ENCODE results near the gene CAPN1. TPM values are rescaled to one million over a fixed set of nuclear protein-coding genes. Genes with fewer than 3 reads are reported as not detected.

Gene CAPN1
- total and polyA plus RNA-seq, 2 of the 13 experiments (the other 11 are each of a cell fraction or from before 2014, with no cell fraction given): 57.3 to 82.6 TPM

DNA sequence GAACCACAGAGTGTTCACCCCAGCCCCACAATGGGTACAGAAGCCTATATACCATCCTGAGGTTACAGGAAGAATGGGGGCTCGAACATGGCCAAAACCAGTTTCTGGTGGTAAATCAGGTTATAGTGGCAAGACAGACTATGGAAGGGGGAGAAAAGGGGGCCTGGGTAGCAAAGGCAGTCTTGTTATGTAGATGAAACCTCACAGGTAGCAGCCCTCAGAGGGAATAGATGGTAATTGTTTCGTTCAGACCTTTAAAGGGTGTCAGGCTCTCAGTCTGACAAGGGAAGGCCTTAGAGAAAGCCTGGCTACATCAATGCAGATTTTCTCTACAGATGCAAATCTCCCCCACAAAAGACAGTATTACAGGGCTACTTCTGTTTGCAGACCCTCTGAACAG is 3.4 kb downstream of the CAPN1 start:
- ChIA-PET CTCF (ENCODE audit: low intra/inter-chr PET ratio, low total read pairs) (no interaction called here), POLR2A (interaction anchor here (1.1 kb wide), 1 partner anchor 50 kb away, joined by 3 read pairs; no protein-coding TSS in a partner anchor)
- Histone ChIP-seq H3K79me2 (ENCODE audit: insufficient read depth, low read length) (peaks cover 14% of the 10 kb centered on the region), H3K4me1 (ENCODE audit: insufficient read depth, low read length) (peaks cover 21% of the 10 kb centered on the region), H3K27me3 (ENCODE audit: control insufficient read depth in 1 of 2, insufficient read depth in 2 of 2, low read length in 2 of 2) (no peaks in the 10 kb centered on the region; a peak in 1 of 5 replicates), H3K36me3 (replicated peaks in 1 of 2; ENCODE audit: control insufficient read depth in 1 of 2, insufficient read depth in 2 of 2, low read length in 2 of 2) (peaks cover 8 to 36% of the 10 kb centered on the region in 2 experiments; a peak in 4 of 5 replicates), H3K9ac (ENCODE audit: insufficient read depth, low read depth, low read length) (no peak overlapping the region), H4K20me1 (ENCODE audit: insufficient read depth, low read length) (no peaks in the 10 kb centered on the region), H3K4me3 (replicated peaks in 1 of 3; ENCODE audit: insufficient read depth in 1 of 3, low read depth in 2 of 3, low read length in 3 of 3) (no peak overlapping the region), H3K27ac (ENCODE audit: extremely low read length, insufficient read depth, low read length) (no peak overlapping the region), H3K4me2 (ENCODE audit: low read depth, low read length) (no peak overlapping the region), H3K9me3 (ENCODE audit: low read length) (no peaks in the 10 kb centered on the region), H2AFZ (ENCODE audit: low read length) (no peak overlapping the region)
- in situ Hi-C loops (cut with HindIII; ENCODE audit: extremely low pct_ligation_motif_present, low pct_unique_long_range_greater_than_20kb): no loop called here
- FAIRE-seq (no peak), DNase-seq (ENCODE audit: low spot score) (no peak), ATAC-seq (no peak)
- intact Hi-C loops (cut with micrococcal nuclease; ENCODE audit: unreplicated experiment): no loop called here
- WGBS (ENCODE audit: low lambda C conversion rate): 89% methylated on average over 2 of the region's 2 CpGs
- no TSS peak for BruUV-seq (replicated peaks)
- TF ChIP-seq SIX1 (CRISPR knock-in tag; IDR thresholded peaks at IDR 0.05; ENCODE audit: borderline replicate concordance): no peak
- no peak for TF ChIP-seq ZNF225 (CRISPR knock-in tag; IDR thresholded peaks at IDR 0.05)
- TF ChIP-seq GPN1 (CRISPR knock-in tag; IDR thresholded peaks at IDR 0.05; ENCODE audit: borderline replicate concordance): no peak
- TF ChIP-seq POGZ (CRISPR knock-in tag; IDR thresholded peaks at IDR 0.05): no peak
- TF ChIP-seq, protein P1, sequence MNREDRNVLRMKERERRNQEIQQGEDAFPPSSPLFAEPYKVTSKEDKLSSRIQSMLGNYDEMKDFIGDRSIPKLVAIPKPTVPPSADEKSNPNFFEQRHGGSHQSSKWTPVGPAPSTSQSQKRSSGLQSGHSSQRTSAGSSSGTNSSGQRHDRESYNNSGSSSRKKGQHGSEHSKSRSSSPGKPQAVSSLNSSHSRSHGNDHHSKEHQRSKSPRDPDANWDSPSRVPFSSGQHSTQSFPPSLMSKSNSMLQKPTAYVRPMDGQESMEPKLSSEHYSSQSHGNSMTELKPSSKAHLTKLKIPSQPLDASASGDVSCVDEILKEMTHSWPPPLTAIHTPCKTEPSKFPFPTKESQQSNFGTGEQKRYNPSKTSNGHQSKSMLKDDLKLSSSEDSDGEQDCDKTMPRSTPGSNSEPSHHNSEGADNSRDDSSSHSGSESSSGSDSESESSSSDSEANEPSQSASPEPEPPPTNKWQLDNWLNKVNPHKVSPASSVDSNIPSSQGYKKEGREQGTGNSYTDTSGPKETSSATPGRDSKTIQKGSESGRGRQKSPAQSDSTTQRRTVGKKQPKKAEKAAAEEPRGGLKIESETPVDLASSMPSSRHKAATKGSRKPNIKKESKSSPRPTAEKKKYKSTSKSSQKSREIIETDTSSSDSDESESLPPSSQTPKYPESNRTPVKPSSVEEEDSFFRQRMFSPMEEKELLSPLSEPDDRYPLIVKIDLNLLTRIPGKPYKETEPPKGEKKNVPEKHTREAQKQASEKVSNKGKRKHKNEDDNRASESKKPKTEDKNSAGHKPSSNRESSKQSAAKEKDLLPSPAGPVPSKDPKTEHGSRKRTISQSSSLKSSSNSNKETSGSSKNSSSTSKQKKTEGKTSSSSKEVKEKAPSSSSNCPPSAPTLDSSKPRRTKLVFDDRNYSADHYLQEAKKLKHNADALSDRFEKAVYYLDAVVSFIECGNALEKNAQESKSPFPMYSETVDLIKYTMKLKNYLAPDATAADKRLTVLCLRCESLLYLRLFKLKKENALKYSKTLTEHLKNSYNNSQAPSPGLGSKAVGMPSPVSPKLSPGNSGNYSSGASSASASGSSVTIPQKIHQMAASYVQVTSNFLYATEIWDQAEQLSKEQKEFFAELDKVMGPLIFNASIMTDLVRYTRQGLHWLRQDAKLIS (CRISPR knock-in tag; IDR thresholded peaks at IDR 0.05): no peak
- no peak for TF ChIP-seq NRL (CRISPR knock-in tag; IDR thresholded peaks at IDR 0.05; ENCODE audit: borderline replicate concordance)
- no peak for TF ChIP-seq SMAD1 (CRISPR knock-in tag; IDR thresholded peaks at IDR 0.05; ENCODE audit: borderline replicate concordance, low read depth)
- no peak for TF ChIP-seq HNRNPK (IDR thresholded peaks at IDR 0.05; ENCODE audit: low read depth, low read length, poor library complexity, severe bottlenecking)
- TF ChIP-seq PLSCR1 (CRISPR knock-in tag; IDR thresholded peaks at IDR 0.05; ENCODE audit: borderline replicate concordance): no peak
- TF ChIP-seq, protein P2, sequence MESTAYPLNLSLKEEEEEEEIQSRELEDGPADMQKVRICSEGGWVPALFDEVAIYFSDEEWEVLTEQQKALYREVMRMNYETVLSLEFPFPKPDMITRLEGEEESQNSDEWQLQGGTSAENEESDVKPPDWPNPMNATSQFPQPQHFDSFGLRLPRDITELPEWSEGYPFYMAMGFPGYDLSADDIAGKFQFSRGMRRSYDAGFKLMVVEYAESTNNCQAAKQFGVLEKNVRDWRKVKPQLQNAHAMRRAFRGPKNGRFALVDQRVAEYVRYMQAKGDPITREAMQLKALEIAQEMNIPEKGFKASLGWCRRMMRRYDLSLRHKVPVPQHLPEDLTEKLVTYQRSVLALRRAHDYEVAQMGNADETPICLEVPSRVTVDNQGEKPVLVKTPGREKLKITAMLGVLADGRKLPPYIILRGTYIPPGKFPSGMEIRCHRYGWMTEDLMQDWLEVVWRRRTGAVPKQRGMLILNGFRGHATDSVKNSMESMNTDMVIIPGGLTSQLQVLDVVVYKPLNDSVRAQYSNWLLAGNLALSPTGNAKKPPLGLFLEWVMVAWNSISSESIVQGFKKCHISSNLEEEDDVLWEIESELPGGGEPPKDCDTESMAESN (CRISPR knock-in tag; conservative IDR thresholded peaks at IDR 0.05): no peak
- TF ChIP-seq ZNF605 (CRISPR knock-in tag; IDR thresholded peaks at IDR 0.05): no peak
- TF ChIP-seq, protein P3, sequence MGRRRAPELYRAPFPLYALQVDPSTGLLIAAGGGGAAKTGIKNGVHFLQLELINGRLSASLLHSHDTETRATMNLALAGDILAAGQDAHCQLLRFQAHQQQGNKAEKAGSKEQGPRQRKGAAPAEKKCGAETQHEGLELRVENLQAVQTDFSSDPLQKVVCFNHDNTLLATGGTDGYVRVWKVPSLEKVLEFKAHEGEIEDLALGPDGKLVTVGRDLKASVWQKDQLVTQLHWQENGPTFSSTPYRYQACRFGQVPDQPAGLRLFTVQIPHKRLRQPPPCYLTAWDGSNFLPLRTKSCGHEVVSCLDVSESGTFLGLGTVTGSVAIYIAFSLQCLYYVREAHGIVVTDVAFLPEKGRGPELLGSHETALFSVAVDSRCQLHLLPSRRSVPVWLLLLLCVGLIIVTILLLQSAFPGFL (CRISPR knock-in tag; IDR thresholded peaks at IDR 0.05): no peak
- no peak for TF ChIP-seq YY1 (IDR thresholded peaks at IDR 0.05; ENCODE audit: insufficient read depth, insufficient replicate concordance, low read depth, low read length)
- TF ChIP-seq MBNL3 (CRISPR knock-in tag; conservative IDR thresholded peaks at IDR 0.05): no peak
